PC-3 (cell line): Measurements from ENCODE around the gene NRCAM.

Source experiments
- CTCF ChIP-seq: fragments of 300-600 bp; sonication (generic); conservative IDR thresholded peaks from 2 replicates; pipeline ENCODE4 v1.5.1; 2017; ENCODE audit warnings: antibody characterized with exemption, low read depth, mild to moderate bottlenecking, low read length
- EZH2 ChIP-seq: fragments of 300-600 bp; sonication (generic); IDR thresholded peaks from one replicate; pipeline ENCODE4 v1.6.1; 2017; ENCODE audit warnings: antibody characterized with exemption, mild to moderate bottlenecking, low read length; ENCODE audit not compliant: unreplicated experiment
- EZH2phosphoT487 ChIP-seq: fragments of 300-600 bp; sonication (generic); IDR thresholded peaks from 2 replicates; pipeline ENCODE4 v1.6.1; 2018; ENCODE audit warnings: mild to moderate bottlenecking, antibody characterized with exemption, low read length, borderline replicate concordance

GRCh38 chr7:108270385-108271015, 185.7 kb downstream of the NRCAM start:
- TF ChIP-seq CTCF (no peak), EZH2 (no peak), EZH2phosphoT487 (no peak)
